GM23248 (cell line): ENCODE measurements around the gene WNK2.

Source experiments
- EZH2 ChIP-seq: fragments of 200-600 bp; sonication (generic); IDR thresholded peaks from 2 replicates; pipeline ENCODE4 v1.6.1; 2018; ENCODE audit warnings: antibody characterized with exemption, mild to moderate bottlenecking; ENCODE audit not compliant: insufficient read depth, poor library complexity, severe bottlenecking
- EZH2phosphoT487 ChIP-seq: fragments of 200-600 bp; sonication (generic); IDR thresholded peaks from 2 replicates; pipeline ENCODE4 v1.6.1; 2018; ENCODE audit warnings: antibody characterized with exemption, moderate library complexity, mild to moderate bottlenecking, low read depth; ENCODE audit not compliant: insufficient read depth

GRCh38 chr9:93170571-93170970 is 13.4 kb upstream of the WNK2 start:
- TF ChIP-seq EZH2phosphoT487 (no peak), EZH2 (no peak)
